Measurements from ENCODE around the gene ARL15.

GRCh38 chr5:54135042-54135441 is 175.3 kb downstream of the ARL15 start:
- TF ChIP-seq CTCF (IDR thresholded peaks at IDR 0.05) (no peak), POLR2AphosphoS5 (IDR thresholded peaks at IDR 0.05; ENCODE audit: insufficient read depth in 1 of 2, low read depth in 1 of 2) (no peak)

Measured in vagina (tissue), 2 donors.